ENCODE measurements around the gene CYBA. TPM values are rescaled to one million over a fixed set of nuclear protein-coding genes. Genes with fewer than 3 reads are reported as not detected.

The CYBA gene
- total RNA-seq, 2 donors from 2014 or later: 82.0 to 132 TPM

- no peak for TF ChIP-seq CTCF (IDR thresholded peaks at IDR 0.05)
- Histone ChIP-seq H3K4me1 (peaks cover 0 to 13% of the 10 kb centered on the region in 2 donors), H3K4me3 (no peak overlapping the region), H3K36me3 (no peaks in the 10 kb centered on the region), H3K9me3 (no peaks in the 10 kb centered on the region), H3K27ac (no peak overlapping the region), H3K27me3 (peaks cover 5 to 15% of the 10 kb centered on the region in 2 donors)
- DNase-seq (ENCODE audit: low spot score): no peak
These were observed 11.4 kb downstream of the CYBA start for GRCh38 chr16:88639231-88640038.

- no peak for TF ChIP-seq CTCF (IDR thresholded peaks at IDR 0.05)
These were observed 12.3 kb downstream of the CYBA start, which contains the start of gene IL17C for GRCh38 chr16:88638323-88639230. Gene IL17C (plus strand): TSS chr16:88638572. CDS start chr16:88638642, 70 bp downstream.

GRCh38 chr16:88636488-88637265 lies 14.2 kb downstream of the CYBA start:
- no peak overlapping the region for H3K4me3 ChIP-seq
- no peaks in the 10 kb centered on the region for H3K9me3 ChIP-seq
- H3K4me1 ChIP-seq: peaks cover 0 to 21% of the 10 kb centered on the region in 2 donors
- DNase-seq (ENCODE audit: low spot score): no peak
- H3K36me3 ChIP-seq: peaks cover 10% of the 10 kb centered on the region
- H3K27me3 ChIP-seq: peaks cover 5 to 15% of the 10 kb centered on the region in 2 donors
- H3K27ac ChIP-seq: no peak overlapping the region
- no peak for TF ChIP-seq CTCF (IDR thresholded peaks at IDR 0.05)

More at GRCh38 chr16:88638323-88639230, 12.3 kb downstream of the CYBA start, which contains the start of gene IL17C:
- no peak within 1 kb of the TSS for H3K27ac ChIP-seq
- no peak for DNase-seq (ENCODE audit: low spot score)
- H3K27me3 ChIP-seq: peaks cover 5 to 15% of the 10 kb centered on the region in 2 donors
- peaks cover 0 to 21% of the 10 kb centered on the region in 2 donors for H3K4me1 ChIP-seq
- no peaks in the 10 kb centered on the region for H3K36me3 ChIP-seq
- no peak within 1 kb of the TSS for H3K4me3 ChIP-seq
- H3K9me3 ChIP-seq: no peaks in the 10 kb centered on the region

DNA sequence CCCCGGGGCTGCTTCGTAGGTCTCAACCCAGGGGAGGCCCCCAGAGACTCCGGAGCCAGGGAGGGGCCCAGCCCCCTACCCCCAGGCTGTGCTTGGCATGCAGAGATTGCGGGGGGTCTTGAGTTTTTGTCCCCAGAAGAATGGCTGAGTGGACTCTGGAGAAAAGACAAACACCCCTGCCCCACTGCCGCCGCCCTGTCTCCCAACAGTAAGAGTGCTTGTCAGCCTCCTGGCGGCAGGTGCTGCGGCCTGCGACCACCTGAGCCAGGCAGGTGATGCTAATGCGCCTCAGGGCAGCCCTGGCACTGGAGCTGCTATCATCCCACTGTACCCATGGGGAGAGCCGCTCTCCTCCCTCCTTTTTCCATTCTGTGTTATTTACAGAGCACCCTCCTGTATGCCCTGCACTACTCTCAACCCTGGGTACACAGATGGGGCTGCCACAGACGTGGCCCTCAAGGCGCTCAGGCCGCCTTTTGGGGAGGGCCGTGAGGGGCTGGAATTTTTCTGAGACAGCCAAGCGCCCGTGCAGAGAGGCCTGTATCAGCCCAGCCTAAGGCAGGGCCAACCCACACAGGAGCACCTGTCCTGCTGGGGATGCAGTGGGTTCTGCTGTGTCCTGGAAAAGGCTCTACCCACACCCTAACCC lies 15.1 kb downstream of the CYBA start:
- Histone ChIP-seq H3K9me3 (no peaks in the 10 kb centered on the region), H3K4me1 (peaks cover 0 to 21% of the 10 kb centered on the region in 2 donors), H3K27me3 (peaks cover 5 to 15% of the 10 kb centered on the region in 2 donors), H3K4me3 (no peak overlapping the region), H3K27ac (no peak overlapping the region), H3K36me3 (peaks cover 19% of the 10 kb centered on the region)
- DNase-seq (ENCODE audit: low spot score): no peak
- no peak for TF ChIP-seq CTCF (IDR thresholded peaks at IDR 0.05)
